T-cell (primary cell): ENCODE results near the gene FAF2. TPM values are rescaled to one million over a fixed set of nuclear protein-coding genes. Genes with fewer than 3 reads are reported as not detected.
"Not testable (repeated sequence)": the region's sequence is repeated elsewhere in the genome, so short reads cannot be mapped to it uniquely, and the experiment has no call there.

Experiments
- ATAC-seq, 4 experiments: fragments of 200-7000 bp in 3 of 4; fragments of 150-1000 bp in 1 of 4; cut with Tn5 transposase; replicated peaks in 1 of 4; 1 replicate in 3 of 4; 2 replicates in 1 of 4; pipeline ENCODE4 v1.10.0; 2021; ENCODE audit warnings: moderate library complexity in 3 of 4, mild to moderate bottlenecking in 2 of 4, moderate number of reproducible peaks in 1 of 4
- CTCF ChIA-PET, 2 donors: fragments of 300-600 bp; sonication (Branson Sonifier 250); formaldehyde crosslinking; loops; one replicate each; lab custom pipeline; 2022; ENCODE audit warnings: antibody characterized with exemption in 2 of 2; lab: Charles Lee
- POLR2A ChIA-PET, 2 donors: fragments of 300-600 bp; sonication (Branson Sonifier 250); formaldehyde crosslinking; loops; one replicate each; lab custom pipeline; 2022; ENCODE audit warnings: antibody characterized with exemption in 2 of 2; lab: Charles Lee
- DNase-seq, 35 experiments: peaks; one replicate each; pipeline versions ENCODE4 v3.0.0 to v3.0.0-alpha.2; 2013 to 2023
- H3K27ac ChIP-seq: one replicate; pipeline ENCODE4 v1.5.1; 2013; ENCODE audit warnings: low read length
- H3K27me3 ChIP-seq, 2 experiments: replicated peaks in 1 of 2; 1 replicate in 1 of 2; 2 replicates in 1 of 2; pipeline versions ENCODE4 v1.6.1 to v1.7.0; 2013; ENCODE audit warnings: low read length in 1 of 2, mixed read lengths in 1 of 2; ENCODE audit not compliant: control insufficient read depth in 2 of 2, insufficient read depth in 2 of 2; ENCODE audit errors: extremely low read depth in 1 of 2
- H3K36me3 ChIP-seq, 2 donors: 1 replicate in 1 of 2; 2 replicates in 1 of 2; pipeline versions ENCODE4 v1.6.1 to v1.7.0; 2013; ENCODE audit warnings: low read length in 1 of 2; ENCODE audit not compliant: control insufficient read depth in 2 of 2, insufficient read depth in 1 of 2; ENCODE audit errors: extremely low read depth in 1 of 2
- H3K4me1 ChIP-seq, 2 experiments: 1 replicate in 1 of 2; 2 replicates in 1 of 2; pipeline versions ENCODE4 v1.6.1 to v1.7.0; 2013; ENCODE audit warnings: low read length in 2 of 2, mixed read lengths in 1 of 2; ENCODE audit not compliant: insufficient read depth in 2 of 2, control insufficient read depth in 1 of 2; ENCODE audit errors: extremely low read depth in 1 of 2
- H3K4me3 ChIP-seq, 2 donors: 1 replicate in 1 of 2; 2 replicates in 1 of 2; pipeline versions ENCODE4 v1.5.1 to v1.7.0; 2013; ENCODE audit warnings: mild to moderate bottlenecking in 2 of 2, low read length in 1 of 2, moderate library complexity in 1 of 2; ENCODE audit not compliant: control insufficient read depth in 1 of 2; ENCODE audit errors: extremely low read depth in 1 of 2
- H3K9me3 ChIP-seq: 2 replicates; pipeline ENCODE4 v1.7.0; 2013
- H3K27ac Mint-ChIP-seq, 2 donors: one replicate each; pipeline ENCODE4 v1.8.0; 2020 to 2021; ENCODE audit warnings: mild to moderate bottlenecking in 2 of 2, mixed read lengths in 2 of 2
- H3K27me3 Mint-ChIP-seq, 2 donors: one replicate each; pipeline ENCODE4 v1.8.0; 2021 to 2022; ENCODE audit warnings: mixed read lengths in 2 of 2
- H3K36me3 Mint-ChIP-seq: one replicate; pipeline ENCODE4 v1.8.0; 2021; ENCODE audit warnings: mixed read lengths
- H3K4me1 Mint-ChIP-seq, 3 donors: one replicate each; pipeline ENCODE4 v1.8.0; 2020 to 2022; ENCODE audit warnings: mixed read lengths in 3 of 3, mild to moderate bottlenecking in 1 of 3
- H3K4me3 Mint-ChIP-seq, 3 donors: one replicate each; pipeline ENCODE4 v1.8.0; 2020 to 2022; ENCODE audit warnings: mild to moderate bottlenecking in 3 of 3, mixed read lengths in 3 of 3, moderate library complexity in 3 of 3
- H3K9me3 Mint-ChIP-seq, 3 donors: one replicate each; pipeline ENCODE4 v1.8.0; 2020 to 2022; ENCODE audit warnings: mixed read lengths in 3 of 3
- WGBS: methylation state at CpG from one replicate; pipeline ENCODE4 v1.1.5; 2013; ENCODE audit warnings: missing lambda C conversion rate; ENCODE audit not compliant: insufficient coverage; 5-methylcytosine and 5-hydroxymethylcytosine counted together
- total RNA-seq, 35 experiments: library from RNA in 6 of 35; stranded (reverse) in 6 of 35; fragments of 120-200 nt in 1 of 35; gene quantifications; one replicate each; pipeline versions ENCODE4 v1.2.1 to v1.2.4 and lab custom pipeline; 2013 to 2026

Gene FAF2
- total RNA-seq, 5 donors from 2014 or later (not counting 1 experiment from before 2014, with no cell fraction given): 24.1 to 27.7 (median 26.2) TPM

GRCh38 chr5:176407456-176408251, 40.5 kb upstream of the FAF2 start:
- ATAC-seq (no peak), DNase-seq (no peak)
- 96% methylated on average over 4 of the region's 6 CpGs for WGBS
- peaks cover 15 to 22% of the 10 kb centered on the region in 2 donors for H3K36me3 ChIP-seq
- no peaks in the 10 kb centered on the region for H3K27me3 ChIP-seq
- H3K4me3 ChIP-seq: no peak overlapping the region
- CTCF ChIA-PET: no interaction called here
- POLR2A ChIA-PET: interaction anchor here in 1 of 2 donors (0.6 to 0.7 kb wide), 2 partner anchors 130 to 245 kb away, joined by 3 to 4 read pairs; no protein-coding TSS in a partner anchor
- Mint-ChIP-seq H3K9me3 (no peaks in the 10 kb centered on the region), H3K4me3 (no peak overlapping the region), H3K4me1 (peaks cover 9 to 18% (median 13%) of the 10 kb centered on the region in 3 donors), H3K27me3 (no peaks in the 10 kb centered on the region), H3K36me3 (peaks cover 28% of the 10 kb centered on the region), H3K27ac (peak overlapping the region in 1 of 2 donors; percentile 6)
- no peak overlapping the region for H3K27ac ChIP-seq
- peaks cover 0 to under 1% of the 10 kb centered on the region in 2 experiments for H3K4me1 ChIP-seq
- H3K9me3 ChIP-seq: no peaks in the 10 kb centered on the region

DNA sequence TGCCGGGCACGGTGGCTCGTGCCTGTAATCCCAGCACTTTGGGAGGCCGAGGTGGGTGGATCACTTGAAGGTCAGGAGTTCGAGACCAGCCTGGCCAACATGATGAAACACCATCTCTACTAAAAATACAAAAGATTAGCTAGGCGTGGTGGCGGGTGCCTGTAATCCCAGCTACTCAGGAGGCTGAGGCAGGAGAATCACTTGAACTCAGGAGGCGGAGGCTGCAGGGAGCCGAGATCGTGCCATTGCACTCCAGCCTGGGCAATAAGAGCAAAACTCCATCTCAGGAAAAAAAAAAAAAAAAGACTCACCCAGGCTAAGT, 40.0 kb upstream of the FAF2 start:
- peaks cover 15 to 22% of the 10 kb centered on the region in 2 donors for H3K36me3 ChIP-seq
- Mint-ChIP-seq H3K4me1 (peaks cover 13 to 19% (median 18%) of the 10 kb centered on the region in 3 donors), H3K36me3 (peaks cover 28% of the 10 kb centered on the region)
- H3K4me3 Mint-ChIP-seq, H3K27me3 Mint-ChIP-seq, CTCF ChIA-PET, H3K27ac Mint-ChIP-seq, H3K4me3 ChIP-seq, H3K27ac ChIP-seq, H3K9me3 Mint-ChIP-seq, H3K4me1 ChIP-seq, H3K27me3 ChIP-seq, H3K9me3 ChIP-seq, ATAC-seq, DNase-seq: not testable (repeated sequence)
- POLR2A ChIA-PET: interaction anchor here in 1 of 2 donors (0.7 kb wide), 2 partner anchors 130 to 136 kb away, joined by 3 to 7 read pairs; no protein-coding TSS in a partner anchor
- 100% methylated on average over 1 of the region's 10 CpGs for WGBS

- Histone ChIP-seq H3K4me1 (peaks cover 0 to 9% of the 10 kb centered on the region in 2 experiments), H3K27me3 (no peaks in the 10 kb centered on the region), H3K27ac (no peak overlapping the region), H3K4me3 (no peak overlapping the region), H3K36me3 (peaks cover 15 to 22% of the 10 kb centered on the region in 2 donors), H3K9me3 (no peaks in the 10 kb centered on the region)
- 100% methylated on average over 4 of the region's 5 CpGs for WGBS
- no peak for DNase-seq
- H3K27ac Mint-ChIP-seq: no peak overlapping the region
- CTCF ChIA-PET: no interaction called here
- POLR2A ChIA-PET: interaction anchor here (0.6 to 0.7 kb wide), 5 partner anchors 66 to 241 kb away, joined by 3 to 7 read pairs (median 5); no protein-coding TSS in a partner anchor
- peaks cover 28% of the 10 kb centered on the region for H3K36me3 Mint-ChIP-seq
- ATAC-seq: no peak
- H3K4me3 Mint-ChIP-seq: no peak overlapping the region
- peaks cover 13 to 22% (median 20%) of the 10 kb centered on the region in 3 donors for H3K4me1 Mint-ChIP-seq
- H3K9me3 Mint-ChIP-seq: no peaks in the 10 kb centered on the region
- H3K27me3 Mint-ChIP-seq: no peaks in the 10 kb centered on the region
Observed at GRCh38 chr5:176408590-176408989, 39.6 kb upstream of the FAF2 start.

- no peaks in the 10 kb centered on the region for H3K27me3 Mint-ChIP-seq
- H3K4me1 ChIP-seq: peaks cover 2 to 21% of the 10 kb centered on the region in 2 experiments
- no peak for DNase-seq
- H3K4me3 ChIP-seq: no peak overlapping the region
- POLR2A ChIA-PET: interaction anchor here in 1 of 2 donors (0.6 kb wide), 1 partner anchor 189 kb away, joined by 6 read pairs; no protein-coding TSS in a partner anchor
- H3K4me3 Mint-ChIP-seq: no peak overlapping the region
- no peak overlapping the region for H3K27ac ChIP-seq
- H3K9me3 Mint-ChIP-seq: no peaks in the 10 kb centered on the region
- no peak for ATAC-seq
- H3K27ac Mint-ChIP-seq: no peak overlapping the region
- no peaks in the 10 kb centered on the region for H3K27me3 ChIP-seq
- 97% methylated on average over 3 of the region's 4 CpGs for WGBS
- no peaks in the 10 kb centered on the region for H3K9me3 ChIP-seq
- H3K36me3 Mint-ChIP-seq: peaks cover 28% of the 10 kb centered on the region
- peaks cover 25 to 33% (median 31%) of the 10 kb centered on the region in 3 donors for H3K4me1 Mint-ChIP-seq
- CTCF ChIA-PET: no interaction called here
- peaks cover 11 to 19% of the 10 kb centered on the region in 2 donors for H3K36me3 ChIP-seq
Observed at GRCh38 chr5:176409765-176410164, 38.4 kb upstream of the FAF2 start.

GRCh38 chr5:176410486-176411180, 37.6 kb upstream of the FAF2 start:
- WGBS: 100% methylated on average over 2 of the region's 5 CpGs
- H3K9me3 Mint-ChIP-seq: no peaks in the 10 kb centered on the region
- H3K4me1 Mint-ChIP-seq: peaks cover 33 to 42% (median 40%) of the 10 kb centered on the region in 3 donors
- Histone ChIP-seq H3K27me3 (no peaks in the 10 kb centered on the region), H3K4me3 (no peak overlapping the region), H3K27ac (no peak overlapping the region), H3K36me3 (peaks cover 9 to 19% of the 10 kb centered on the region in 2 donors), H3K4me1 (peaks cover 9 to 28% of the 10 kb centered on the region in 2 experiments), H3K9me3 (no peaks in the 10 kb centered on the region)
- H3K27me3 Mint-ChIP-seq: no peaks in the 10 kb centered on the region
- peaks cover 26% of the 10 kb centered on the region for H3K36me3 Mint-ChIP-seq
- CTCF ChIA-PET: no interaction called here
- POLR2A ChIA-PET: interaction anchor here in 1 of 2 donors (0.5 kb wide), 1 partner anchor 917 kb away, joined by 3 read pairs; no protein-coding TSS in a partner anchor
- H3K4me3 Mint-ChIP-seq: no peak overlapping the region
- DNase-seq (no peak), ATAC-seq (no peak)
- no peak overlapping the region for H3K27ac Mint-ChIP-seq

- Histone ChIP-seq H3K9me3 (no peaks in the 10 kb centered on the region), H3K4me3 (no peak overlapping the region), H3K27me3 (no peaks in the 10 kb centered on the region), H3K27ac (no peak overlapping the region), H3K4me1 (peaks cover 11 to 39% of the 10 kb centered on the region in 2 experiments), H3K36me3 (peaks cover 2 to 10% of the 10 kb centered on the region in 2 donors)
- no peaks in the 10 kb centered on the region for H3K9me3 Mint-ChIP-seq
- ATAC-seq (no peak), DNase-seq (no peak)
- H3K4me3 Mint-ChIP-seq: no peak overlapping the region
- ChIA-PET POLR2A (no interaction called here), CTCF (no interaction called here)
- 92% methylated on average over 4 of the region's 10 CpGs for WGBS
- no peaks in the 10 kb centered on the region for H3K27me3 Mint-ChIP-seq
- peak overlapping the region; percentile 17 to 39 for H3K27ac Mint-ChIP-seq
- H3K36me3 Mint-ChIP-seq: peaks cover 13% of the 10 kb centered on the region
- H3K4me1 Mint-ChIP-seq: peaks cover 42 to 51% (median 46%) of the 10 kb centered on the region in 3 donors
Observed at GRCh38 chr5:176412517-176413254, 35.5 kb upstream of the FAF2 start.
